Mesendoderm (in vitro differentiated cells): Measurements from ENCODE around the gene NXPH4.
A peak's percentile ranks its signal among the peaks of the same experiment; 100 is the strongest.

ENCODE experiments used
- DNase-seq: peaks from one replicate; pipeline ENCODE4 v3.0.0; 2013
- H2AK5ac ChIP-seq: 2 replicates; pipeline ENCODE4 v1.6.1; 2013; ENCODE audit warnings: low read length, inconsistent platforms
- H2BK120ac ChIP-seq: 2 replicates; pipeline ENCODE4 v1.6.1; 2013; ENCODE audit warnings: low read depth, mild to moderate bottlenecking, low read length, moderate library complexity, mixed read lengths
- H2BK15ac ChIP-seq: replicated peaks from 2 replicates; pipeline ENCODE4 v1.6.1; 2013; ENCODE audit warnings: low read depth, mild to moderate bottlenecking, moderate library complexity
- H2BK5ac ChIP-seq: 2 replicates; pipeline ENCODE4 v1.6.1; 2013; ENCODE audit warnings: low read length, inconsistent platforms
- H3K18ac ChIP-seq: 2 replicates; pipeline ENCODE4 v1.6.1; 2013; ENCODE audit warnings: mild to moderate bottlenecking, low read length, mixed read lengths
- H3K23ac ChIP-seq: one replicate; pipeline ENCODE4 v1.6.1; 2013; ENCODE audit warnings: low read length
- H3K27ac ChIP-seq: 2 replicates; pipeline ENCODE4 v1.5.1; 2013; ENCODE audit warnings: low read depth, mild to moderate bottlenecking, inconsistent platforms, low read length, moderate library complexity
- H3K27me3 ChIP-seq: 2 replicates; pipeline ENCODE4 v1.6.1; 2013; ENCODE audit warnings: low read length, control low read depth, mild to moderate bottlenecking, inconsistent platforms; ENCODE audit not compliant: insufficient read depth, poor library complexity
- H3K36me3 ChIP-seq: 2 replicates; pipeline ENCODE4 v1.6.1; 2013; ENCODE audit warnings: low read length, inconsistent platforms; ENCODE audit not compliant: control insufficient read depth, insufficient read depth
- H3K4ac ChIP-seq: one replicate; pipeline ENCODE4 v1.6.1; 2013; ENCODE audit warnings: low read depth, mild to moderate bottlenecking, low read length, moderate library complexity
- H3K4me1 ChIP-seq: 2 replicates; pipeline ENCODE4 v1.6.1; 2013; ENCODE audit warnings: low read depth, low read length, inconsistent platforms; ENCODE audit not compliant: control insufficient read depth
- H3K4me2 ChIP-seq: 2 replicates; pipeline ENCODE4 v1.6.1; 2013; ENCODE audit warnings: low read length
- H3K4me3 ChIP-seq: 2 replicates; pipeline ENCODE4 v1.5.1; 2013; ENCODE audit warnings: mild to moderate bottlenecking, low read length
- H3K56ac ChIP-seq: one replicate; pipeline ENCODE4 v1.6.1; 2013; ENCODE audit warnings: low read length
- H3K79me1 ChIP-seq: 2 replicates; pipeline ENCODE4 v1.6.1; 2013; ENCODE audit warnings: low read length, inconsistent platforms
- H3K79me2 ChIP-seq: 2 replicates; pipeline ENCODE4 v1.6.1; 2013; ENCODE audit warnings: mild to moderate bottlenecking, low read length; ENCODE audit not compliant: control insufficient read depth, insufficient read depth
- H3K9ac ChIP-seq: 2 replicates; pipeline ENCODE4 v1.6.1; 2013; ENCODE audit warnings: low read length, inconsistent platforms
- H4K5ac ChIP-seq: one replicate; pipeline ENCODE4 v1.6.1; 2013; ENCODE audit warnings: low read length
- H4K8ac ChIP-seq: one replicate; pipeline ENCODE4 v1.6.1; 2013; ENCODE audit warnings: low read depth, mild to moderate bottlenecking, control low read depth, low read length, moderate library complexity
- WGBS: extraction: QIAGEN DNeasy Blood & Tissue Kit; methylation state at CpG from one replicate; pipeline ENCODE4 v1.1.7; 2013; ENCODE audit warnings: low lambda C conversion rate, missing lambda C conversion rate; ENCODE audit not compliant: insufficient coverage; ENCODE audit errors: extremely low coverage; 5-methylcytosine and 5-hydroxymethylcytosine counted together

NXPH4 gene

GRCh38 chr12:57235017-57235727 lies 18.6 kb downstream of the NXPH4 start:
- Histone ChIP-seq H2BK5ac (no peak overlapping the region), H2AK5ac (no peak overlapping the region), H3K79me2 (peaks cover 13% of the 10 kb centered on the region), H3K4me1 (peaks cover 8% of the 10 kb centered on the region), H4K8ac (no peak overlapping the region), H3K36me3 (peaks cover 24% of the 10 kb centered on the region), H2BK15ac (no peak overlapping the region), H3K4me3 (no peak overlapping the region), H3K27me3 (peaks cover 25% of the 10 kb centered on the region), H3K4ac (no peak overlapping the region), H3K56ac (no peak overlapping the region), H3K79me1 (peaks cover 23% of the 10 kb centered on the region), H3K4me2 (no peak overlapping the region), H2BK120ac (no peak overlapping the region), H3K23ac (no peak overlapping the region), H3K27ac (no peak overlapping the region), H3K9ac (no peak overlapping the region), H4K5ac (no peak overlapping the region), H3K18ac (no peak overlapping the region)
- peak; percentile 74 for DNase-seq
- no CpG with 5 or more reads among the region's 26 CpGs for WGBS

- peaks cover 7% of the 10 kb centered on the region for H3K4me1 ChIP-seq
Observed at GRCh38 chr12:57235728-57236131, 19.1 kb downstream of the NXPH4 start.

GRCh38 chr12:57236201-57236924 lies 19.8 kb downstream of the NXPH4 start:
- DNase-seq, result peak; percentile 64
- Histone ChIP-seq H3K79me1 (peaks cover 11% of the 10 kb centered on the region), H3K27ac (no peak overlapping the region), H4K5ac (no peak overlapping the region), H4K8ac (no peak overlapping the region), H3K4ac (no peak overlapping the region), H3K4me1 (peaks cover 5% of the 10 kb centered on the region), H3K4me2 (no peak overlapping the region), H2BK120ac (no peak overlapping the region), H3K4me3 (no peak overlapping the region), H2AK5ac (no peak overlapping the region), H3K36me3 (peaks cover 23% of the 10 kb centered on the region), H2BK15ac (no peak overlapping the region), H3K18ac (no peak overlapping the region), H3K79me2 (peaks cover 3% of the 10 kb centered on the region), H3K56ac (no peak overlapping the region), H3K27me3 (peaks cover 33% of the 10 kb centered on the region), H2BK5ac (no peak overlapping the region), H3K9ac (no peak overlapping the region), H3K23ac (no peak overlapping the region)
- WGBS, result no CpG with 5 or more reads among the region's 40 CpGs

More at GRCh38 chr12:57235728-57236131, 19.1 kb downstream of the NXPH4 start:
- Histone ChIP-seq H3K4me3 (no peak overlapping the region), H3K79me1 (peaks cover 18% of the 10 kb centered on the region), H3K4ac (no peak overlapping the region), H2AK5ac (no peak overlapping the region), H4K8ac (no peak overlapping the region), H2BK15ac (no peak overlapping the region), H3K27ac (no peak overlapping the region), H3K79me2 (peaks cover 8% of the 10 kb centered on the region), H3K18ac (no peak overlapping the region), H2BK120ac (no peak overlapping the region), H3K9ac (no peak overlapping the region), H4K5ac (no peak overlapping the region), H3K27me3 (peaks cover 26% of the 10 kb centered on the region), H3K4me2 (no peak overlapping the region), H3K36me3 (peaks cover 24% of the 10 kb centered on the region), H2BK5ac (no peak overlapping the region), H3K56ac (no peak overlapping the region), H3K23ac (no peak overlapping the region)
- no peak for DNase-seq
- no CpG with 5 or more reads among the region's 8 CpGs for WGBS

GRCh38 chr12:57236925-57237595 lies 20.5 kb downstream of the NXPH4 start:
- no CpG with 5 or more reads among the region's 9 CpGs for WGBS
- Histone ChIP-seq H3K23ac (no peak overlapping the region), H3K27ac (no peak overlapping the region), H3K4me3 (no peak overlapping the region), H4K5ac (no peak overlapping the region), H3K4me2 (no peak overlapping the region), H3K56ac (no peak overlapping the region), H3K27me3 (peaks cover 40% of the 10 kb centered on the region), H2AK5ac (no peak overlapping the region), H3K79me2 (no peaks in the 10 kb centered on the region), H2BK5ac (no peak overlapping the region), H3K79me1 (peaks cover 4% of the 10 kb centered on the region), H2BK15ac (no peak overlapping the region), H3K9ac (no peak overlapping the region), H3K18ac (no peak overlapping the region), H3K4ac (no peak overlapping the region), H3K36me3 (peaks cover 17% of the 10 kb centered on the region), H4K8ac (no peak overlapping the region), H3K4me1 (peaks cover 5% of the 10 kb centered on the region), H2BK120ac (no peak overlapping the region)
- peak; percentile 49 for DNase-seq

GRCh38 chr12:57237596-57237931 lies 21.0 kb downstream of the NXPH4 start:
- DNase-seq, result no peak
- Histone ChIP-seq H3K4ac (no peak overlapping the region), H3K4me1 (peaks cover 5% of the 10 kb centered on the region), H3K4me2 (no peak overlapping the region), H3K56ac (no peak overlapping the region), H3K79me2 (no peaks in the 10 kb centered on the region), H3K18ac (no peak overlapping the region), H2BK5ac (no peak overlapping the region), H3K79me1 (peaks cover under 1% of the 10 kb centered on the region), H4K5ac (no peak overlapping the region), H3K4me3 (no peak overlapping the region), H2BK120ac (no peak overlapping the region), H2BK15ac (no peak overlapping the region), H3K27ac (no peak overlapping the region), H3K9ac (no peak overlapping the region), H3K23ac (no peak overlapping the region), H3K27me3 (peaks cover 43% of the 10 kb centered on the region), H2AK5ac (no peak overlapping the region), H3K36me3 (peaks cover 12% of the 10 kb centered on the region), H4K8ac (no peak overlapping the region)
- WGBS, result no CpG with 5 or more reads among the region's 5 CpGs
